ENCODE results near the gene EIF6.
A peak's percentile ranks its signal among the peaks of the same experiment; 100 is the strongest.
"Not testable (repeated sequence)": the region's sequence is repeated elsewhere in the genome, so short reads cannot be mapped to it uniquely, and the experiment has no call there.

The EIF6 gene

DNA sequence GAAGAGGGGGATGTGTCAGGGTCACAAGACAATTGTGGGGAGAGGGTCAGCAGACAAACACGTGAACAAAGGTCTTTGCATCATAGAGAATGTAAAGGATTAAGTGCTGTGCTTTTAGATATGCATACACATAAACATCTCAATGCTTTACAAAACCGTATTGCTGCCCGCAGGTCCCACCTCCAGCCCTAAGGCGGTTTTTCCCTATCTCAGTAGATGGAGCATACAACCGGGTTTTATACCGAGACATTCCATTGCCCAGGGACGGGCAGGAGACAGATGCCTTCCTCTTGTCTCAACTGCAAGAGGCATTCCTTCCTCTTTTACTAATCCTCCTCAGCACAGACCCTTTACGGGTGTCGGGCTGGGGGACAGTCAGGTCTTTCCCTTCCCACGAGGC is 22.3 kb downstream of the EIF6 start:
- peaks cover 38 to 45% of the 10 kb centered on the region in 2 experiments for H3K4me1 ChIP-seq (ENCODE audit: control insufficient read depth in 1 of 2, insufficient read depth in 2 of 2, low read length in 2 of 2)
- H3K9ac ChIP-seq (ENCODE audit: low read length); H2BK120ac ChIP-seq (ENCODE audit: insufficient read depth, low read length, poor library complexity); H3K4me2 ChIP-seq (ENCODE audit: low read length); H3K14ac ChIP-seq (ENCODE audit: low read length); H4K91ac ChIP-seq (ENCODE audit: low read depth, low read length); H2AFZ ChIP-seq (ENCODE audit: insufficient read depth, low read length, poor library complexity); H3K18ac ChIP-seq (ENCODE audit: low read length); H3K4me3 ChIP-seq (ENCODE audit: low read depth, low read length); H3K4ac ChIP-seq (ENCODE audit: low read depth, low read length); H4K12ac ChIP-seq (ENCODE audit: low read depth, low read length); H3K36me3 ChIP-seq (ENCODE audit: control insufficient read depth in 1 of 2, insufficient read depth in 2 of 2, low read length in 2 of 2); H3K27me3 ChIP-seq (ENCODE audit: insufficient read depth, low read length); H2AK5ac ChIP-seq (ENCODE audit: low read length); H3K23ac ChIP-seq (ENCODE audit: low read length); H4K8ac ChIP-seq (ENCODE audit: low read depth, low read length); H3K9me3 ChIP-seq (ENCODE audit: insufficient read depth, low read depth, low read length); H2BK12ac ChIP-seq (ENCODE audit: low read length); H2BK5ac ChIP-seq (ENCODE audit: low read depth, low read length, poor library complexity): not testable (repeated sequence)
- H3K79me2 ChIP-seq (ENCODE audit: control insufficient read depth, insufficient read depth, low read length, poor library complexity) = peaks cover 16% of the 10 kb centered on the region
- DNase-seq = peak; percentile 58
- H3K79me1 ChIP-seq (ENCODE audit: low read length) = peaks cover 42% of the 10 kb centered on the region
- no CpG with 5 or more reads among the region's 10 CpGs for WGBS (ENCODE audit: extremely low coverage, insufficient coverage, insufficient read length)
- peak overlapping the region; percentile 62 for H3K27ac ChIP-seq (ENCODE audit: low read depth, low read length)

- no peaks in the 10 kb centered on the region for H3K27me3 ChIP-seq (ENCODE audit: insufficient read depth, low read length)
- peaks cover 16% of the 10 kb centered on the region for H3K79me2 ChIP-seq (ENCODE audit: control insufficient read depth, insufficient read depth, low read length, poor library complexity)
- H3K18ac ChIP-seq (ENCODE audit: low read length) = peak overlapping the region; percentile 84
- no peaks in the 10 kb centered on the region for H3K36me3 ChIP-seq (ENCODE audit: control insufficient read depth in 1 of 2, insufficient read depth in 2 of 2, low read length in 2 of 2)
- H3K9ac ChIP-seq (ENCODE audit: low read length) = no peak overlapping the region
- peak overlapping the region; percentile 13 for H4K12ac ChIP-seq (ENCODE audit: low read depth, low read length)
- H3K4ac ChIP-seq (ENCODE audit: low read depth, low read length) = peak overlapping the region; percentile 68
- H3K4me3 ChIP-seq (ENCODE audit: low read depth, low read length) = no peak overlapping the region
- H4K8ac ChIP-seq (ENCODE audit: low read depth, low read length) = peak overlapping the region; percentile 85
- peak overlapping the region; percentile 92 for H2AK5ac ChIP-seq (ENCODE audit: low read length)
- H2BK120ac ChIP-seq (ENCODE audit: insufficient read depth, low read length, poor library complexity) = peak overlapping the region; percentile 95
- no peak overlapping the region for H3K4me2 ChIP-seq (ENCODE audit: low read length)
- peaks cover 38% of the 10 kb centered on the region for H3K79me1 ChIP-seq (ENCODE audit: low read length)
- H2BK5ac ChIP-seq (ENCODE audit: low read depth, low read length, poor library complexity) = peak overlapping the region; percentile 74
- no peak overlapping the region for H2AFZ ChIP-seq (ENCODE audit: insufficient read depth, low read length, poor library complexity)
- peaks cover 37 to 43% of the 10 kb centered on the region in 2 experiments for H3K4me1 ChIP-seq (ENCODE audit: control insufficient read depth in 1 of 2, insufficient read depth in 2 of 2, low read length in 2 of 2)
- H3K27ac ChIP-seq (ENCODE audit: low read depth, low read length) = peak overlapping the region; percentile 62
- peak overlapping the region; percentile 98 for H4K91ac ChIP-seq (ENCODE audit: low read depth, low read length)
- H3K9me3 ChIP-seq (ENCODE audit: insufficient read depth, low read depth, low read length) = no peaks in the 10 kb centered on the region
- WGBS (ENCODE audit: extremely low coverage, insufficient coverage, insufficient read length) = no CpG with 5 or more reads among the region's 6 CpGs
- peak overlapping the region; percentile 98 for H2BK12ac ChIP-seq (ENCODE audit: low read length)
- H3K14ac ChIP-seq (ENCODE audit: low read length) = peak overlapping the region; percentile 34
- no peak for DNase-seq
- no peak overlapping the region for H3K23ac ChIP-seq (ENCODE audit: low read length)
Measured at GRCh38 chr20:35260426-35260825, 24.1 kb downstream of the EIF6 start.

DNA sequence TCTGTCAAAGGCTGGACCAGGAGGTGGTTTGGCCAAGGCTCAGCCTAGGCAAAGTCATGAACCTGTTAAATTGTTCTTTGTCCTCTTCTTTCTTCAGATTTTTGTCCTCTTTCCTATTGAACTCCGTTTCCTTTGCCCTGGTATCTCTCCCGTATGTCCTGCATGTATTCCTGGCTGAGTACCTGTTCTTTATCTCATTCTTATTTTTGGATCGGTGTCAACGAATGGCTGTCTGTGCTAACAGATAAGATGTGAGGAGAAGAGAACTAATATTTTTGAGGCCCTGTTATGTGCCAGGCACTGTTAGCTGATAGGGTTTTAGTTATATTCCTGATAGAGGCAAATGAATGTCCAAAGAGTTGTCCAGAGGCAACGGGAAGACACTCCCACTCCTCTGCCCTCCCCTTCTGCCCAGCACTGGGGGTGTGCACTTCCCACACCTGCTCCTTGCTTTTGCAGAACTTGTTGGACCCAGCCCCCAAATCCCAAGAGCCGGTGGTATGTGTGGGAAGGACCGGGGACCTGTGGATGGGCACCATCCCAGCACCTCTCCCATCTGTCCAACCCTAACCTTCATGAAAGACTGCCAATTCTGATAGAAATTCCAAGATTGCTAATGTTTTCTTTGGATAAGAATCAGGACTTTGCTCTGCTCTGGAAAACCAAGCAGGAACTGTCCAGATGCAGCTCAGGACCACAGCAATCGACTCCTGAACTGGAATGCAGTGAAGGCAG is 27.2 kb downstream of the EIF6 start:
- H2AFZ ChIP-seq (ENCODE audit: insufficient read depth, low read length, poor library complexity) = no peak overlapping the region
- no peak overlapping the region for H2BK5ac ChIP-seq (ENCODE audit: low read depth, low read length, poor library complexity)
- H3K14ac ChIP-seq (ENCODE audit: low read length) = no peak overlapping the region
- H3K18ac ChIP-seq (ENCODE audit: low read length) = no peak overlapping the region
- H3K79me2 ChIP-seq (ENCODE audit: control insufficient read depth, insufficient read depth, low read length, poor library complexity) = peaks cover 10% of the 10 kb centered on the region
- no peak overlapping the region for H3K27ac ChIP-seq (ENCODE audit: low read depth, low read length)
- H3K23ac ChIP-seq (ENCODE audit: low read length) = no peak overlapping the region
- H2BK120ac ChIP-seq (ENCODE audit: insufficient read depth, low read length, poor library complexity) = no peak overlapping the region
- H4K8ac ChIP-seq (ENCODE audit: low read depth, low read length) = no peak overlapping the region
- H2BK12ac ChIP-seq (ENCODE audit: low read length) = no peak overlapping the region
- H3K79me1 ChIP-seq (ENCODE audit: low read length) = peaks cover 25% of the 10 kb centered on the region
- H3K4me1 ChIP-seq (ENCODE audit: control insufficient read depth in 1 of 2, insufficient read depth in 2 of 2, low read length in 2 of 2) = peaks cover 22 to 27% of the 10 kb centered on the region in 2 experiments
- no CpG with 5 or more reads among the region's 8 CpGs for WGBS (ENCODE audit: extremely low coverage, insufficient coverage, insufficient read length)
- H3K9ac ChIP-seq (ENCODE audit: low read length) = no peak overlapping the region
- no peaks in the 10 kb centered on the region for H3K36me3 ChIP-seq (ENCODE audit: control insufficient read depth in 1 of 2, insufficient read depth in 2 of 2, low read length in 2 of 2)
- H4K12ac ChIP-seq (ENCODE audit: low read depth, low read length) = no peak overlapping the region
- no peaks in the 10 kb centered on the region for H3K27me3 ChIP-seq (ENCODE audit: insufficient read depth, low read length)
- no peaks in the 10 kb centered on the region for H3K9me3 ChIP-seq (ENCODE audit: insufficient read depth, low read depth, low read length)
- H3K4me3 ChIP-seq (ENCODE audit: low read depth, low read length) = no peak overlapping the region
- no peak overlapping the region for H4K91ac ChIP-seq (ENCODE audit: low read depth, low read length)
- DNase-seq = peak in 1 of 2 donors; percentile 59
- no peak overlapping the region for H2AK5ac ChIP-seq (ENCODE audit: low read length)
- H3K4ac ChIP-seq (ENCODE audit: low read depth, low read length) = no peak overlapping the region
- H3K4me2 ChIP-seq (ENCODE audit: low read length) = no peak overlapping the region

DNA sequence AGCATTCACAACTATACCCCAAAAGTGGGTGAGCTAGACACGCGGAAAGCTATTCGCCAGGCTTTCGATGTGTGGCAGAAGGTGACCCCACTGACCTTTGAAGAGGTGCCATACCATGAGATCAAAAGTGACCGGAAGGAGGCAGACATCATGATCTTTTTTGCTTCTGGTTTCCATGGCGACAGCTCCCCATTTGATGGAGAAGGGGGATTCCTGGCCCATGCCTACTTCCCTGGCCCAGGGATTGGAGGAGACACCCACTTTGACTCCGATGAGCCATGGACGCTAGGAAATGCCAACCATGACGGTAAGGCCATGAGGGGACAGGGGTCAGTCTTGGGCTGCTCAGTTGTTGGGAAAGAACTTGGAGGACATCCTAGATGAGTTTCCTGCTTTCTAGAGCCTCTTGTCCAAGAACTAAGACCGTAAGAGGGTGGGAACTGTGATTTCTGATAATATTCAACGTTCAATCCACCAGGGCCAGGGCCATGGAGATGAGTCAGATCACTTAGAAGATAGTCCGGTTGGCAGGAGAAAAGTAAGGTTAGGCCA is 30.0 kb downstream of the EIF6 start:
- no CpG with 5 or more reads among the region's 12 CpGs for WGBS (ENCODE audit: extremely low coverage, insufficient coverage, insufficient read length)

More for the DNA sequence above, 30.0 kb downstream of the EIF6 start:
- no peak for DNase-seq
- no peak overlapping the region for H3K23ac ChIP-seq (ENCODE audit: low read length)
- no peak overlapping the region for H2BK5ac ChIP-seq (ENCODE audit: low read depth, low read length, poor library complexity)
- no peak overlapping the region for H4K12ac ChIP-seq (ENCODE audit: low read depth, low read length)
- no peak overlapping the region for H3K14ac ChIP-seq (ENCODE audit: low read length)
- H3K79me2 ChIP-seq (ENCODE audit: control insufficient read depth, insufficient read depth, low read length, poor library complexity) = no peaks in the 10 kb centered on the region
- H3K36me3 ChIP-seq (ENCODE audit: control insufficient read depth in 1 of 2, insufficient read depth in 2 of 2, low read length in 2 of 2) = no peaks in the 10 kb centered on the region
- H3K79me1 ChIP-seq (ENCODE audit: low read length) = no peaks in the 10 kb centered on the region
- H2AK5ac ChIP-seq (ENCODE audit: low read length) = no peak overlapping the region
- H3K27ac ChIP-seq (ENCODE audit: low read depth, low read length) = no peak overlapping the region
- no peaks in the 10 kb centered on the region for H3K27me3 ChIP-seq (ENCODE audit: insufficient read depth, low read length)
- no peak overlapping the region for H3K4me2 ChIP-seq (ENCODE audit: low read length)
- H2BK120ac ChIP-seq (ENCODE audit: insufficient read depth, low read length, poor library complexity) = no peak overlapping the region
- H4K91ac ChIP-seq (ENCODE audit: low read depth, low read length) = no peak overlapping the region
- H3K4me1 ChIP-seq (ENCODE audit: control insufficient read depth in 1 of 2, insufficient read depth in 2 of 2, low read length in 2 of 2) = peaks cover 0 to 3% of the 10 kb centered on the region in 2 experiments
- H3K9me3 ChIP-seq (ENCODE audit: insufficient read depth, low read depth, low read length) = peaks cover 3% of the 10 kb centered on the region
- H3K18ac ChIP-seq (ENCODE audit: low read length) = no peak overlapping the region
- no peak overlapping the region for H3K9ac ChIP-seq (ENCODE audit: low read length)
- H2AFZ ChIP-seq (ENCODE audit: insufficient read depth, low read length, poor library complexity) = no peak overlapping the region
- no peak overlapping the region for H3K4me3 ChIP-seq (ENCODE audit: low read depth, low read length)
- no peak overlapping the region for H2BK12ac ChIP-seq (ENCODE audit: low read length)
- H4K8ac ChIP-seq (ENCODE audit: low read depth, low read length) = no peak overlapping the region
- H3K4ac ChIP-seq (ENCODE audit: low read depth, low read length) = no peak overlapping the region
